NCI-H2171 treated with DMSO at 0.1 percent for 48 hours (cell line): ENCODE results near the gene VPS33A.

Experiments used
- DNase-seq: peaks from one replicate; lab custom pipeline; 2025; lab: John Stamatoyannopoulos, UW

VPS33A gene

DNA sequence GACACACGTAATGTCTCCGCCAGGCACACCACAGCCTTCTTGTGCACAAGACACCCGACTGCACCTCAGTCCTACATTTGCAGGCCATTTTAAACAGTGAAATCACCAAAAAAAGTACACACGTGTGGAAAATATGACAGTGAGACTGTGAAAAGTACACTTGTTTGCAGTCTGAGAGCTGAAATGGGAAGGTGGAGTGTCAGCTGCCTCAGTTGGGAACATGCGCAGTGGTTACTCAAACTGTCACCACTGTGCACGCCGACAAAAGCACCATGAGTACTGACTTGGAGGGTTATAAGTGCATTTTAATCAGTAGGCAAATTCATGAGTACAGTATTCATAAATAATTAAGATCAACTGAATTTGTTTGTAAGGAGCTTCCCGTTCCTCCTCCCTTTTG, 15.8 kb downstream of the VPS33A start:
- DNase-seq, result no peak

DNA sequence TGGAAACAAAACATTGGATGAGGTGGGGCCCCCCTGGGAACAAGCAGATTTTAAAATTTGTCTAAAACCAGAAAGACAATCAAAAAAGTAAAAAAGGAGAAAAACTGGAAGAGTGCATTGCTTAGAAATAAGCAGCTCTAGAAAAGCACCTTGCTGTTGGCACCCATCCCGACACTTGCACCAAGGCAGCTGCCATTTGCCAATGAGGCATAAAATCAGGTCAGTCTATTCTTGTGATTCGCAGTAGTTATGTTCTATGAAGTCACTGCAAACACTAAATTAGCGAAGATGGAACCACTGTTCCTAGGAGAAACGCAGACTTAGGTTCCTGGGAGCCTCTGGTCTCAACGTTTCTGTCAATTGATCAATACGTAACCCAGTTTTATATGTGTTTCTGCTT, 16.2 kb downstream of the VPS33A start:
- peak; percentile 68 for DNase-seq

DNA sequence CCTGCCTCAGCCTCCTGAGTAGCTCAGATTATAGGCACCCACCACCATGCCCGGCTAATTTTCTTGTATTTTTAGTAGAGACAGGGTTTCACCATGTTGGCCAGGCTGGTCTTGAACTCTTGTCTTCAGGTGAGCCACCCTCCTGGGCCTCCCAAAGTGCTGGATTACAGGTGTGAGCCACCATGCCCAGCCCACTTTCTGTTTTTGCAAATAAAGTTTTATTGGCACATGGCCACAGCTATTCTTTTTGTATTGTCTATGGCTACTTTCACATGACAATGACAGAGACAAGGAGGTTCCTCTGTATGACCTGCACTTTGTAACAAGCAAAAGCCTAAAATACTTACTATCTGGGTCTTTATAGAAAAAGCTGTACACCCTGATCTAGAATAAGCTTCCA, 20.7 kb downstream of the VPS33A start:
- no peak for DNase-seq

DNA sequence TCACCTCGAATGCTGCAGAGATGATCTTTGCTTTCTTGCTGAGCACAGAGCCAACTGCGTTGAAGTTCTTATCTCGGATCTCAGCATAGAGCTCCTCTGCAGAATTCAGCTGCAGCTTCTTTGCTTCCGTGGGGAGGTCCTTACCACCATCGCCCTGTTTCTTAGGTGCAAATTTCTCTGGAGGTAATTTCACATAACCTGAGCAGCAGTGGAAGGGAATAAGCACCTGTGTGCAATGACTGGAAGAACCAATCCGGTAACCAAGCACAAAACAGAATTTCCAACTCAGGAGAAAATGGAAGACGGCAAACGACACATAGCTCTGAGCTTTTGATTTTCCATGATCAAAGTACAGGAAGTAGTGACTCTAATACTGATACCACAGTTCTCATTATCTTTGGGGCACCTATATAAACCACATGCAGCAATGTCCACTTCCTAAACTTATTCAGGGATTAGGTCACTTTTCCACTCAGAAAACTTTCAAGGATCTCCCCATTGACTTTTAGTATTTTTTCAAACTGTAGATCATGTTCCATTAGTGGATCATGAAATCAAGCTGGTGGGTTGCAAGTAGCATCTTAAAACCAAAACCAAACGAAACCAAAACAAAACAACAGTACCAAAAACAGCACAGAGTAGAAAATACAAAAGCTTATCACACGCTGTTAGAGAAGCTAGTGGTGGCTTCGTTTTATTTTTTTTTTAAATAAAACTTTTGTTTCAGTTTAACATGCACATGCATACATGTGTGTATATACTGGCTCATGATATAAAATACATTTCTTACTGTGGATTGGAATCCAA, 21.5 kb downstream of the VPS33A start:
- DNase-seq, result no peak

DNA sequence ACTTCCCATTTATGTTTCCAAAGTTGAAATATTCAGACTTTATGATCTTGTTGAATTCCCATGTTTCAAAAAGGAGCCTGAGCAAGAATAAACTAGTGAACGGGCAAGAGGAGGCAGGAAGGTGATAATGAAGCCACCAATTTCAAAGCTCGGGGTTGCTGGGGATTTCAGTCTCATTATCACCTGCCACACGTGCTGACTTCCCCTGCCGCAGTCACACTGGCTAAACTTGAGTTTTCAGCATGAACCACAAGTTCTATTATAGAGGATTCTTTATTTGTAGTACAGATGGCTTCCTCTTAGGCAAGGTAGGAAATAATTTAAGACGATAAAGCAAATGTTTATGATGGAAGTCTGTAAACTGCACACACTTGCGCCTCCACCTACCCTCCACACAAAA, 22.3 kb downstream of the VPS33A start:
- no peak for DNase-seq

DNA sequence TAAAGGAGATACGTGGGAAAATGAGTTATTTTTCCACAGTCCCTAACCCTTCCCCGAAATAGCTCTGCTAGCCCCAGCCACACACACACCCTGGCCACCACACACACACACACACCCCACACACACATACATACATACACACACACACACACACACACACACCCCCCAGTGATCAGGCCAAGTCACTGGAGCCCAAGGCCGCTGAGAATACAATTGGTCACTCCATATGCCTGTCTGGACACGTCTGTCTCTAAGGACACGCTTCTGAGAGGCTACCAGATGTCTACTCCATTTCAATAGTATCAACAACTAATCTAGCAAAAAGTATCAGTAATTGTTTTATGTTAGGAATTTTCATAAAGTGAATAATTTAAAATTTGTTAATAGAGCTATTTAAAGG, 27.4 kb downstream of the VPS33A start:
- no peak for DNase-seq

DNA sequence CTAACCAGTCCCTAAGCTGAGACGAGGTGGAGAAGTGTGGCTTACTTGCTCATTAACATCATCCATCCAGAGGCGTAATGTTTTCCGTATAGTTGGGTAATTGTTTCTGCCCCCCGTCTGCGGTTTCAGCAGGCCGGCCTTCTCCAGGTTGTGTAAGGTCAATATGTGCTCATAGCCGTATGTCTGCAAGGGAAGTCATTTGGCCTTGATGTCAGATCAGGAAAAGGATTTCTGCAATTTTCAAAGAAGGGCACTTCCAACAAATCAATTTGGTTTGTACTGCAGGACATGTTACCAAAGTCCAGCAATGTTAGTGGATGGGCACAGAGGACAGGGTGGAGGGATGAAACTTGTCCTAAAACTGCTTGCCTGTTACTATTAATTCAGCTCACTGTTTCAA, 30.6 kb downstream of the VPS33A start:
- DNase-seq, result no peak

DNA sequence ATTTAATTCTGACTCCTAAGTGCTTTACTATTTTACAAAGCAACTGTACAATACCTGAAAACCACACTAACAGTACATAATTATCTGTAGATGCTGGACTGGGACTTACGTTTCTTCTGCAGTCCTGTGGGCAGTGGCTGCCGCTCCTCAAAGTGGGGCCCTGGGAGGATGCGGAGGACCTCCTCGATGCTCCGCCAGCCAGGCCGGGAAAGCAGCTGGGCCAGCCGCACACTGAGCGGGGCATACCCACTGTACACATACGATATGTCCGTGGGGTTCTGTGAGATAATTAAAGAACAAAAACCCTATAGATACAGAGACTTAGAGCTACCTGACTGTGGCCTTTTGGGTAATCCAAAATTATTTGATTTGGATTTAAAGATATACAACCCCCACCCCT, 33.6 kb downstream of the VPS33A start:
- no peak for DNase-seq

DNA sequence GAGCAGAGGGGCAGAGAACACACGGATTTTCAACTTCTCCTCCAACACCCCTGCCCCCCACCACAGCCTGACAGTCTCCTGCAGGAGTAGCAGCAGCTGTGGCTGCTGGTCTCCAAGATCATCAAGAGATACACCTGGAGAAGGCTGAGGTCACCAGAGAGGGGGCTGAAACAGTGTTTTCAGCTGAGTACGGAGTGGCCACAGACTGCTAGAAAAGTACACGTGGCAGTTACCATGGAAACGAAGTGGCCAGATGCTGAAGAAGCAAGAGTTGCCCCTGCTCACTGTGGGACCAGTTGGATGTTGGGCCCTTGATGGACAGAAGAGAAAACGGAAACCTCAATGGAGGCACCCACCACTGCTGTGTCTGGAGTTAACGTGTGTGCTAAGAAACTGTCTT, 35.5 kb downstream of the VPS33A start:
- no peak for DNase-seq

DNA sequence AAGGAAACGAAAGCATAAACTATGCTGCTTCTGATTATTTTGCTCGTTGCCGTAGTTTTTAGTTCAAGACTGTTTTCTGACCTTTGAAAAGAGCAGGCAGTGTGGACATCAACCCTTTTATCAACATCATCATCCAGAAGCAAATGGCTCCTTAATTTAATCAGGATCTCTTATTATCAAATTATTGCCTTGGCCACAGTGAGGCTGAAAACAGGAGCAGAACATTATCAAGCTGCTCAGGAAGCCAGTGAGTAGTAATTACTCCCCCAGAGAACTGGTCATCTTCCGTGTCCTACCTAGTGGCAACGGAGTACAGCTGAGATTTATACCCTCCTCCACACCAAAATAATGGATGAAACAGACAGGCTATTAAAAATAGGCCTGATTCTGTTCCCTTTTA, 38.2 kb downstream of the VPS33A start:
- no peak for DNase-seq

DNA sequence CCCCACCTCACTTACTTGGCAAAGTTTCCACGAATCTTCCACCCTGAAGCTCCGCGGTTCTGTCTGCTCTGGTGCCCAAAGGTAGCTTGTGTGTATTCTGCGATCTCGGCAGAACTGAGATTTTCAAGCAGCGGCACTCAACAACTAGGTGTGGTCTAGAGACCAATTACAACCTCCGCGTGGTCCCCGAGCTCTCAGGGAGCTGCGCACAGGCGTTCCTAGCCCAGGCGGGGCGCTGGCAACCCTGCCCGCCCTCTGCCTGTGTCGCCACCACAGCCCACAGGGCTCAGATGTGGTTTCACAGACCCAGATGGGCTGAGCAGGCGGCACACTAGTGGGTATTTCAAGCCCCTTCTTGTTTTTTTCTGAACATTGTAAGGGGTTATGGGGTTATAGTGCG, 39.0 kb downstream of the VPS33A start:
- no peak for DNase-seq

DNA sequence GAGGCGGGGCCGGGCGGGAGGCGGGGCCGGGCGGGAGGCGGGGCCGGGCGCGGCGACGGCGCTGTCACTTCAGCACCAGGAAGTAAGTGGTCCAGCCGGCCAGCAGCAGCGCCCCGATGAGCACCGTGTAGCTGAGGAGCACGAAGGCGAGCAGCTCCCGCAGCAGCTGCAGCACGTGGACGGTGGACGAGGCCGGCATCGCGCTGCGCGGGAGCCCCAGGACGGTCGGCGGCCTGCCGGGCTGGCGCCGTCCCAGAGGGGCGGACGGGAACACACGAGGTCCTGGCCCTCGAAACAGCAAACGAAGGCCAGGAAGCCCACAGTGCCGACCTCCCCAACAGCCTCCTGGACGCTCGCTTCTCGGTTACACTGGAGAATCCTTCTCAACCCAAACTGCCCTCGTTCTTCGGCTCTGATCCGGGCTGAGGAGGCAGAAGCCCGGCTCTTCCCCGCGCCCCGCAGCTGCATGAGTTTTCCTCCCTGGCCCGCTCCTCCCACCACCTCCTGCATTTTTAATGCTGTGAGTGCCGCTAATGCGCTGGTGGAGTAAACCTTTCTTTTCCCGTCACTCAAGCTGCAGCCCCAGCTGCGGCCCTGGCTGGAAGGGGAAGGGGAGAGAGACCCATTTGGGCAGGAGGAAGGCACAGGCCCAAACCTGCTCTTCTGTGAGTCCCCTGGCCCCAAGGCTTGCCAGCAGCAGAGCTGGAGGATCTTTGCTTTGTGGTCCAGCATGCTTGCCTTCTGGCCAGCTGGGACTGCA, 39.7 kb downstream of the VPS33A start:
- peak; percentile 49 for DNase-seq

DNA sequence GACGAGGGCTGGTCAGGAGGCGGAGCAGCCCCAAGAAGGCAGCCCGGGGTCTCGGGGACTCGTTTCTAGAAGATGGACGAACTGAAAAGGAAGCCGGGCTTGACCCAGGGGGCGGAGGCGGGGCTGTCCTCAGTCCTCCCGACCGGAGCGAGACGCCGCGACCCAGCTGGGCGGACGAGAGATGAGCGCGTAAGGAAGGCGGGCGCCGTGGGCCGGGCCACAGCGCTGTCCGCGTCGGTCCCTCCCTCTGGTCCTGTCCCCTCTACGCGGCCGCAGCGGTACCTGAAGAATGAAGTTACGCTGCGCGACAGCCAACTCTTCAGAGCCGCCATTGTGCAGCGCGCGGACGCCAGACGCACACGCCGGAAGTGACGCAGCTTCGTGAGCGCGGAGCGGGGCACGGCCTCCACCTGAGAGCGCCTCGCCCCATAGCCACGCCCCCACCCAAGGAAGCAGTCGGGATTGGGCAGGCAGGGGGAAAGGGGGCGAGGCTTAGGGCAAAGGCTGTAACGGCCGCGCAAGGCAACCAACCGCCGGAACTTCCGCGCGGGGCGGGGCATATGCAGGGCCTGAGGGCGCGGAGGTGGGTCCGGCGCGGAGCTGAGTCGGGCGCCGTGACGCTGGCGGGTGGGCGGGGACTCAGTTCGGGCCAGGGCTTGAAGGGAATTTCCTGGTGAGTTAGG, 40.5 kb downstream of the VPS33A start, which contains the start of gene DIABLO:
DIABLO (minus strand) TSS at position 370 of the 683 bp plus-strand sequence; CDS start at position 332, 38 bp downstream.
- peak; percentile 99 for DNase-seq

DNA sequence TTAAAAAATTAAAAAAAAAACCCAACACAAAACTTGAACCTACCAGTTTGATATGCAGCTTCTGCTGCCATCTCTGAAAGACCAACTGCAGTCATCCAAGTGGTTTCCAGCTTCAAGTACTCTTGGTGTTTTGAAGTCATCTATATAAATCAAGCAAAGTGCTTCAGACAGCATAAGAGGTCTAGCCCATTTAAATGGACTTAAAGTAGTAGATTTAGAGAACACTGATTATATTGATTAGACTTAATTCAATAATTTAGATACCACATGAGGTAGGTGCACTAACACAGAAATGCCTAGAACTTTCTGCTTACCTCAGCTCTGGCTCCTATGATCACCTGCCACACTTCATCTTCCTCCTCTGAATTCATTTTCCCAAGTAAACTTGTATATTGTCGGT, 49.8 kb downstream of the VPS33A start:
- no peak for DNase-seq

DNA sequence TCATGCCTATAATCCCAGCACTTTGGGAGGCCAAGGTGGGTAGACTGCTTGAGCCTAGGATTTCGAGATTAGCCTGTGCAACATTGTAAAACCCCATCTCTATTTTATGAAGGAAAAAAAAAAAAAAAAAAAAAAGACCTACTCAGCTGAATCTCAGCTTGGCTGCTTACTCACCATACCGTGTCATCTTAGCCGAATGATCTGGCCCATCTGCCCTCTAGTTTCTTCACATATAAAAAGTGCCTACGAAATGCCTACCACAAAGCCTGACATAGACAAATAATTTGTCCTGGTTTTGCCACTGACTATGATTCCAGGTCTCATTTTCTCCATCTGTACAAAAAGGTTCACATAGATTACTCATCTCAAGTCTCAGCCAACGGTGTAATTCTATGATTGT, 50.5 kb downstream of the VPS33A start:
- peak; percentile 33 for DNase-seq

DNA sequence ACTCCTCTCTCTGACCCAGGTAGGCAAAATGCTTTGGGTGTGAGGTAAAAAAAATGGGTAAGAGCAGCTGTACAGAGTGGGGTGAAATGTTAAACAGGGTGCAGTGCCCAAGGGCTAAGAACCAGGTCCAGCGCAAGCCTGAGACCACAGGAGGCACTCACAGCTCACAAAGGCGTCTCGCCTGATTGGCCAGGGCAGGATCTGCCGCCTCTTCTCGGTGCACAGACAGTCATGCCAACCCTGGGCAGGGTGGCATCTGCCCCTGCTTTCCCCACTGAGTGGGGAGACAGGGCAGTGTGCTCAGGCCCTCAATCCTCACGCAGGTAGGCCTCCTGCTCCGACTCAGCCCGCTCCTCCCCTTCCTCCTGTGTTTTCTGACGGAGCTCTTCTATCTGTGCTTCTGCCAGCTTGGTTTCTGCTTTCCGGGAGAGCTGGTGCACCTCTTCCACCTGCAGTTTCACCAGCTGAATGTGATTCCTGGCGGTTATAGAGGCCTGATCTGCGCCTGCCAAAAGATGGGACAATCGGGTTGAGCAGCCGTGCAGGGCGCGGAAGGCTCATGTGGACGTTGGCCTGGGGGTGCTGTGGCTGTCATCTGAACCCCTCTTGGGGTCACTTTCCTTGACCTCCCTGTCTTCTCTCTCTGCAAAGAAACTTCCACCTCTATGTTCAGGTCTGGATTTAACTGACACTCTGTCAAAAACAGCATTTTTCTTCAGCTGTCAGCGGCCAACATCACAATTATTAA, 58.0 kb downstream of the VPS33A start:
- no peak for DNase-seq

DNA sequence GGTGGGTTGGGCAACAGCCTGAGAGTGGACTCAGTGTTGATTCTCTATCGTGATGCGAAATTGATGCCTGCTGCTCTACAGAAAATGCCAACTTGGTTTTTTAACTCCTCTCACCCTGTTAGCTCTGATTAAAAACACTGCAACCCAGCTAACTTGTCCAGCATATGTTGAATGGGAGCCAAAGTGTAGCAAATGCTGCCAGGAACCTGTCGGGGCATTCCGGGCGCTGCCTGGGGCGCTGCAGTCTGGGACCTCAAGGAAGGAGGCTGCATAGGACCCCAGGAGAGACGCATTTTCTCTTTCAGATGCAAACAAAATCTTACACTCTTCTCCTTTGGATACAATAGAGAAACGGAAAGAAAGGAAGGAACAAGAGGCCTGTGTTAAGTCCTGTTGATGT, 58.9 kb downstream of the VPS33A start:
- DNase-seq, result no peak

DNA sequence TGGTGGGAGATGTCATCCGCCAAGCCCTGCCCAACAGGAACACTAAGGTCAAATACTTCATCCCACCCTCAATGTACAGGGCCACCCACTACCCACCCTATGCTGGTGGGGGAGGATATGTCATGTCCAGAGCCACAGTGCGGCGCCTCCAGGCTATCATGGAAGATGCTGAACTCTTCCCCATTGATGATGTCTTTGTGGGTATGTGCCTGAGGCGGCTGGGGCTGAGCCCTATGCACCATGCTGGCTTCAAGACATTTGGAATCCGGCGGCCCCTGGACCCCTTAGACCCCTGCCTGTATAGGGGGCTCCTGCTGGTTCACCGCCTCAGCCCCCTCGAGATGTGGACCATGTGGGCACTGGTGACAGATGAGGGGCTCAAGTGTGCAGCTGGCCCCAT, 59.3 kb downstream of the VPS33A start:
- no peak for DNase-seq

DNA sequence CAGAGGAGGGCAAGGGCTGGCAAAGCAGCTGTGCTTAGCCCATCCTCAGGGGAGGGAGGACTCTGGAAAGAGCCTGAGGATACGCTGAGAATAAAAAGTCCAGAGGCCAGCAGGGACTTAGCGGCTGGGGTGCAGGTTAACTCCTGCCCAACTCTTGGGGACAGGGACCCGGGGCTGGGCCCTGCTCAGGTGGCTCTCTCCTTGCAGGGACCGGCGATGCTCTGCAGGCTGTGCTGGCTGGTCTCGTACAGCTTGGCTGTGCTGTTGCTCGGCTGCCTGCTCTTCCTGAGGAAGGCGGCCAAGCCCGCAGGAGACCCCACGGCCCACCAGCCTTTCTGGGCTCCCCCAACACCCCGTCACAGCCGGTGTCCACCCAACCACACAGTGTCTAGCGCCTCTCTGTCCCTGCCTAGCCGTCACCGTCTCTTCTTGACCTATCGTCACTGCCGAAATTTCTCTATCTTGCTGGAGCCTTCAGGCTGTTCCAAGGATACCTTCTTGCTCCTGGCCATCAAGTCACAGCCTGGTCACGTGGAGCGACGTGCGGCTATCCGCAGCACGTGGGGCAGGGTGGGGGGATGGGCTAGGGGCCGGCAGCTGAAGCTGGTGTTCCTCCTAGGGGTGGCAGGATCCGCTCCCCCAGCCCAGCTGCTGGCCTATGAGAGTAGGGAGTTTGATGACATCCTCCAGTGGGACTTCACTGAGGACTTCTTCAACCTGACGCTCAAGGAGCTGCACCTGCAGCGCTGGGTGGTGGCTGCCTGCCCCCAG, 60.0 kb downstream of the VPS33A start:
- no peak for DNase-seq

DNA sequence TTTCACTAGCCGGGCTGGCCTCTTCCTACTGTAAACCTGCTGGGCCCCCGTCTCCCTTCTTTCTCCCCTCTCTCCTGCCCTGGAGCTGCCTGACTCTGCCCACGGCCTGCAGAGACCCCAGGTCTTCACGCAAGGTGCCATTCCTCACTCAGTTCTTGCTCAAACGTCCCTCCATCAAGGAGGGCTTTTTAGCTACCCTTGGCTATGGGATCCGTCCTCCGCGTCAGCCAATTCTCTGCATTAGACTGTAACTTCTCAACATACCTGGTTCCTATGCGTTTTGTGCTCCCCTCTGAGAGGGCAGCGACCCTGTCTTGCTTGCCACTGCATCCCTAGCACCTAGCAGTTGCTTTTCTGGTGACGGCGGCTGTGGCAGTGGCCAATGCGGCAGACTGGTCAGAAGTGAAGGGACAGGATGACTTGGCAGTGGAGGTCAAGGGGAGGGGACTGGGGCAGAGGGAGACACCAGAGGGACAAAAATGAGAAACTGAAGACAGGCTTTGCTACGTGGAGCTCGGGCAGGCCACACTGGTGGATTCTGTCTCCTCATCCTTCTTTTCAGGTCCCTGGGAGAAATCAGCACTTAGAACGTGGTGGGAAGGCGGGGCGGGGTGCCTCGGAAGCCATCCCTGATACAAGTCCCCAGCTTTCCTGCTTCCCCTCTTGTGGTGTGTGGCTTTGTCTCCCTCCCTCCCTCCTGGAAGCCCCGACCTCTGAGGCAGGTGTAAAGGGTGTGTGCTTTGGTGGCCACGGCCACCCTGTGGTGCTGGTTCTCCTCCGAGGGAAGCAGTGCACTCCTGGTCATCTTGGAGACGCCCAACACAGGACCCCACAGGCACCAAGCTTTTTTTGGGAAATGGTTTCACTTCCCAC, 61.0 kb downstream of the VPS33A start:
- DNase-seq, result no peak
